CD14-positive monocyte (primary cell): Measurements from ENCODE around the gene WDR26. TPM values are rescaled to one million over a fixed set of nuclear protein-coding genes. Genes with fewer than 3 reads are reported as not detected.

Source experiments
- DNase-seq, 3 donors: peaks; one replicate each; pipeline ENCODE4 v3.0.0-alpha.2; 2011 to 2022
- H2AFZ ChIP-seq: 2 replicates; pipeline ENCODE4 v1.6.0; 2012; ENCODE audit warnings: mild to moderate bottlenecking, low read depth, low read length, inconsistent platforms; ENCODE audit not compliant: insufficient read depth, poor library complexity, severe bottlenecking
- H3K27ac ChIP-seq, 2 donors: 1 replicate in 1 of 2; 2 replicates in 1 of 2; pipeline ENCODE4 v1.5.1; 2012 to 2013; ENCODE audit warnings: low read length in 2 of 2, control low read depth in 1 of 2, inconsistent platforms in 1 of 2, low read depth in 1 of 2, mild to moderate bottlenecking in 1 of 2
- H3K27me3 ChIP-seq, 2 donors: one replicate each; pipeline versions ENCODE4 v1.6.0 to v1.6.1; 2011 to 2013; ENCODE audit warnings: low read length in 2 of 2; ENCODE audit not compliant: control insufficient read depth in 2 of 2, insufficient read depth in 2 of 2
- H3K36me3 ChIP-seq, 2 donors: replicated peaks in 1 of 2; 1 replicate in 1 of 2; 2 replicates in 1 of 2; pipeline versions ENCODE4 v1.5.1 to v1.6.1; 2012 to 2013; ENCODE audit warnings: low read length in 2 of 2, control low read depth in 1 of 2, inconsistent platforms in 1 of 2, mild to moderate bottlenecking in 1 of 2; ENCODE audit not compliant: insufficient read depth in 2 of 2, control insufficient read depth in 1 of 2
- H3K4me1 ChIP-seq, 2 donors: 1 replicate in 1 of 2; 2 replicates in 1 of 2; pipeline versions ENCODE4 v1.5.1 to v1.6.1; 2012 to 2013; ENCODE audit warnings: low read length in 2 of 2, control low read depth in 1 of 2, inconsistent platforms in 1 of 2, mild to moderate bottlenecking in 1 of 2, moderate library complexity in 1 of 2; ENCODE audit not compliant: insufficient read depth in 2 of 2, control insufficient read depth in 1 of 2
- H3K4me2 ChIP-seq: replicated peaks from 2 replicates; pipeline ENCODE3; 2012; ENCODE audit warnings: low read length, moderate library complexity, mild to moderate bottlenecking; ENCODE audit not compliant: poor library complexity, severe bottlenecking; ENCODE audit errors: extremely low read depth
- H3K4me3 ChIP-seq, 3 experiments: fragments of 200-600 bp in 1 of 3; sonication (generic) in 1 of 3; replicated peaks in 1 of 3; 1 replicate in 2 of 3; 2 replicates in 1 of 3; pipeline ENCODE4 v1.5.1; 2011 to 2013; ENCODE audit warnings: low read length in 3 of 3, mild to moderate bottlenecking in 3 of 3, control low read depth in 2 of 3, low read depth in 2 of 3, inconsistent platforms in 1 of 3, moderate library complexity in 1 of 3
- H3K79me2 ChIP-seq: 2 replicates; pipeline ENCODE4 v1.6.0; 2012; ENCODE audit warnings: mild to moderate bottlenecking, control low read depth, inconsistent platforms, low read length, moderate library complexity; ENCODE audit not compliant: insufficient read depth
- H3K9ac ChIP-seq: 2 replicates; pipeline ENCODE4 v1.6.0; 2017; ENCODE audit warnings: low read length, mild to moderate bottlenecking; ENCODE audit not compliant: insufficient read depth, poor library complexity, severe bottlenecking
- H3K9me3 ChIP-seq, 2 donors: replicated peaks in 1 of 2; 1 replicate in 1 of 2; 2 replicates in 1 of 2; pipeline versions ENCODE4 v1.5.1 to v1.6.1; 2012 to 2013; ENCODE audit warnings: low read length in 2 of 2, control low read depth in 1 of 2; ENCODE audit not compliant: control insufficient read depth in 1 of 2, insufficient read depth in 1 of 2
- H4K20me1 ChIP-seq: 2 replicates; pipeline ENCODE4 v1.6.0; 2012; ENCODE audit warnings: mild to moderate bottlenecking, low read length, control low read depth, moderate library complexity; ENCODE audit not compliant: insufficient read depth
- H3K27ac Mint-ChIP-seq, 7 donors: one replicate each; pipeline ENCODE4 v1.8.0; 2020; ENCODE audit warnings: mild to moderate bottlenecking in 7 of 7, mixed read lengths in 7 of 7, moderate library complexity in 6 of 7, inconsistent platforms in 2 of 7
- H3K27me3 Mint-ChIP-seq, 3 donors: one replicate each; pipeline ENCODE4 v1.8.0; 2021 to 2022; ENCODE audit warnings: low read depth in 3 of 3, mild to moderate bottlenecking in 3 of 3, mixed read lengths in 3 of 3, moderate library complexity in 3 of 3, inconsistent platforms in 1 of 3
- H3K36me3 Mint-ChIP-seq, 2 donors: one replicate each; pipeline ENCODE4 v1.8.0; 2020; ENCODE audit warnings: mixed read lengths in 2 of 2, inconsistent platforms in 1 of 2, mild to moderate bottlenecking in 1 of 2
- H3K4me1 Mint-ChIP-seq: one replicate; pipeline ENCODE4 v1.8.0; 2020; ENCODE audit warnings: mild to moderate bottlenecking, mixed read lengths
- H3K4me3 Mint-ChIP-seq, 2 donors: one replicate each; pipeline ENCODE4 v1.8.0; 2020; ENCODE audit warnings: mild to moderate bottlenecking in 2 of 2, mixed read lengths in 2 of 2, moderate library complexity in 1 of 2
- H3K9me3 Mint-ChIP-seq, 7 donors: one replicate each; pipeline ENCODE4 v1.8.0; 2020 to 2022; ENCODE audit warnings: mixed read lengths in 7 of 7, mild to moderate bottlenecking in 6 of 7, moderate library complexity in 6 of 7, inconsistent platforms in 2 of 7
- CTCF ChIP-seq: fragments of 200-600 bp; IDR thresholded peaks from one replicate; pipeline ENCODE4 v1.8.0; 2022; ENCODE audit warnings: antibody characterized with exemption, mild to moderate bottlenecking
- WGBS: methylation state at CpG from one replicate; pipeline ENCODE4 v1.1.5; 2013; ENCODE audit warnings: missing lambda C conversion rate; ENCODE audit not compliant: insufficient coverage; 5-methylcytosine and 5-hydroxymethylcytosine counted together
- intact Hi-C, 2 donors: fragments of 100-400 bp; cut with micrococcal nuclease; formaldehyde crosslinking; loops; one replicate each; pipeline versions ENCODE4 v1.15.0 to v1.15.1; 2023
- polyA plus RNA-seq, 3 donors: library from polyadenylated mRNA; depleted of rRNA in 1 of 3; unstranded in 2 of 3; stranded (reverse) in 1 of 3; fragments of 300-500 nt in 2 of 3; fragments of >200 nt in 1 of 3; fragmentation: Illumina TruSeq in 2 of 3; gene quantifications; 1 replicate in 2 of 3; 2 replicates in 1 of 3; pipeline ENCODE4 v1.2.3, GENCODE V29; 2012 to 2021

Gene WDR26
- polyA plus RNA-seq, 3 donors = 2.7 to 59.4 (median 4.0) TPM

DNA sequence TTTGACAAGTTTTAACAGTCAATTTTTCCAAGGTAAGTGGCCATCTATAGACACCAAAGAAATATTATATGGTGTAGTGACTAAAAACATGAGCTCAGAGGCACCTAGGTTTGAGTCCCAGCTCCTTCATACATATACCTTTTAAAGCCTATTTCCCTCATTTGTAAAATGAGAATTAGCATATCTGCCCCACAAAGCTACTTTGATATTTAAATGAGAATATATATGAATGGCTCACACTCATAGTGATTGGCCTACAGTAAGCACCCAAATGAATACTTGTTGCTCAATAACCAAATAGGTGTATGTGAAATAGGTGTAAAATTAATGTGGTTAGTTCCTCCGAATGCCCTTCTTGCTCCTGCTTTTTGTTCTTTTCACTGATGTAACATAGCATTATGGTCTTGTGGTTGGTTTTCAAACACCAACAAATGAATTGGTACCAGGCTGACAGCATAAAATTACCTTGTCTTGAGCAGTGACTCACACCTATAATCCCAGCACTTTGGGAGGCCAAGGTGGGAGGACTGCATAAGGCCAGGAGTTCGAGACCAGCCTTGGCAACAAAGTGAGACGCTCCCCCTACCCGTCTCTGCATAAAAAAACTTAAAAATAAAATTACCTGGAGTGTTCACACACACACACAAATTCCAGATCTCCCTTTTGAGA, 52.6 kb downstream of the WDR26 start:
- no CpG with 5 or more reads among the region's 4 CpGs for WGBS
- Mint-ChIP-seq H3K36me3 (peaks cover 27 to 50% of the 10 kb centered on the region in 2 donors), H3K4me1 (peaks cover 72% of the 10 kb centered on the region), H3K27me3 (no peaks in the 10 kb centered on the region), H3K9me3 (no peaks in the 10 kb centered on the region), H3K27ac (no peak overlapping the region), H3K4me3 (no peak overlapping the region)
- no peak overlapping the region for H3K4me3 ChIP-seq
- H3K79me2 ChIP-seq = peaks cover 5% of the 10 kb centered on the region
- H3K4me2 ChIP-seq = no peak overlapping the region
- intact Hi-C loops = no loop called here
- no peaks in the 10 kb centered on the region for H3K27me3 ChIP-seq
- H3K36me3 ChIP-seq = peaks cover 10 to 22% of the 10 kb centered on the region in 2 donors
- H3K9me3 ChIP-seq = no peaks in the 10 kb centered on the region
- no peak overlapping the region for H2AFZ ChIP-seq
- no peak overlapping the region for H3K27ac ChIP-seq
- H3K4me1 ChIP-seq = peaks cover 68 to 73% of the 10 kb centered on the region in 2 donors
- H3K9ac ChIP-seq = no peak overlapping the region
- no peak for TF ChIP-seq CTCF
- peaks cover 18% of the 10 kb centered on the region for H4K20me1 ChIP-seq
- DNase-seq = no peak

DNA sequence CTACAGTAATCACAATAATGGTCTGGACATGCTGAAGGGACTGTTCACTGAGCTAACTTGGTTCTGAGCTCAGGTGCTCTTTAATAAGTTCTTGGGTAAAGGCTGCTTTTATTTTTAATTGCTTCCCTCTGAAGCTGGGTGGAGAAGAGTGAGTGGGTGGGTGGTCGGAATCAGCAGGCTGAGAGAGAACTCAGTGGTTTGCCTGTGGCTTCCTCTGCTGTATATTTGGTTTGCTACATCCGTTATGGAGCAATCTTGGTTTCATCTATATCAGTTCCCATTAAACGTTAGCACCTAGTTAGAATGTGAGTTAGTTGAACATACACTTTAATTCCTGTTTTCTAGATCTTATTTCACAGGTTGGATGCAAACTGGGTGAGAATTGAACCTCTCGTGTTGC, 54.6 kb downstream of the WDR26 start:
- Histone ChIP-seq H3K4me3 (peak overlapping the region in 1 of 3 experiments; percentile 52), H3K27ac (peak overlapping the region in 1 of 2 donors; percentile 56), H3K27me3 (no peaks in the 10 kb centered on the region), H3K79me2 (peaks cover 19% of the 10 kb centered on the region), H4K20me1 (peaks cover 22% of the 10 kb centered on the region), H3K4me2 (peak overlapping the region; percentile 67), H3K4me1 (peaks cover 75 to 86% of the 10 kb centered on the region in 2 donors), H3K9me3 (no peaks in the 10 kb centered on the region), H2AFZ (no peak overlapping the region), H3K36me3 (peaks cover 22 to 26% of the 10 kb centered on the region in 2 donors), H3K9ac (no peak overlapping the region)
- DNase-seq = peak; percentile 35 to 75 (median 57)
- Mint-ChIP-seq H3K27me3 (no peaks in the 10 kb centered on the region), H3K36me3 (peaks cover 32 to 51% of the 10 kb centered on the region in 2 donors), H3K9me3 (no peaks in the 10 kb centered on the region), H3K27ac (peak overlapping the region; percentile 35 to 87 (median 81)), H3K4me1 (peaks cover 81% of the 10 kb centered on the region), H3K4me3 (peak overlapping the region; percentile 21 to 86)
- WGBS = no CpG with 5 or more reads among the region's 4 CpGs
- intact Hi-C loops = no loop called here
- TF ChIP-seq CTCF = no peak
